ENCODE data around the gene EFCAB12.
"Not testable (repeated sequence)": the region's sequence is repeated elsewhere in the genome, so short reads cannot be mapped to it uniquely, and the experiment has no call there.

Gene EFCAB12

GRCh38 chr3:129363356-129363755, 65.1 kb downstream of the EFCAB12 start:
- not testable (repeated sequence) for DNase-seq

- DNase-seq: no peak
Measured at GRCh38 chr3:129360705-129361460, 67.6 kb downstream of the EFCAB12 start.

- no peak for DNase-seq
Measured at GRCh38 chr3:129360171-129360611, 68.2 kb downstream of the EFCAB12 start.

- DNase-seq: no peak
Measured at GRCh38 chr3:129358772-129359371, 69.6 kb downstream of the EFCAB12 start.

- no peak for DNase-seq
Measured at GRCh38 chr3:129358177-129358771, 70.2 kb downstream of the EFCAB12 start.

GRCh38 chr3:129357616-129358015, 70.8 kb downstream of the EFCAB12 start:
- no peak for DNase-seq

GRCh38 chr3:129356756-129357425, 71.5 kb downstream of the EFCAB12 start:
- no peak for DNase-seq

- DNase-seq: no peak
Measured at GRCh38 chr3:129353589-129353941, 74.9 kb downstream of the EFCAB12 start.

GRCh38 chr3:129352650-129353588, 75.5 kb downstream of the EFCAB12 start:
- no peak for DNase-seq

GRCh38 chr3:129352045-129352444, 76.4 kb downstream of the EFCAB12 start:
- peak; percentile 51 for DNase-seq

Measured in DMS53 (cell line).